ENCODE data around the gene ECSIT. TPM values are rescaled to one million over a fixed set of nuclear protein-coding genes. Genes with fewer than 3 reads are reported as not detected.

The ECSIT gene
- total RNA-seq, 1 experiment from 2014 or later = 56.4 TPM

GRCh38 chr19:11457115-11457514, 71.8 kb downstream of the ECSIT start:
- no peak for DNase-seq (ENCODE audit: low spot score)
- Mint-ChIP-seq H3K36me3 (no peaks in the 10 kb centered on the region), H3K4me3 (no peak overlapping the region), H3K4me1 (peaks cover 19% of the 10 kb centered on the region), H3K27me3 (ENCODE audit: low read depth) (no peaks in the 10 kb centered on the region), H3K27ac (no peak overlapping the region), H3K9me3 (no peaks in the 10 kb centered on the region)
- no peak for ATAC-seq
- POLR2A ChIA-PET = no interaction called here
- CTCF ChIA-PET = interaction anchor here (0.7 to 2.4 kb wide), 4 partner anchors 22 to 74 kb away, joined by 3 to 7 read pairs (median 3); partner anchors contain the start of genes ELAVL3, ODAD3 and PRKCSH
- no peak for TF ChIP-seq E2F4 (CRISPR knock-in tag; IDR thresholded peaks at IDR 0.05; ENCODE audit: borderline replicate concordance, low read depth)
- TF ChIP-seq, protein P1, sequence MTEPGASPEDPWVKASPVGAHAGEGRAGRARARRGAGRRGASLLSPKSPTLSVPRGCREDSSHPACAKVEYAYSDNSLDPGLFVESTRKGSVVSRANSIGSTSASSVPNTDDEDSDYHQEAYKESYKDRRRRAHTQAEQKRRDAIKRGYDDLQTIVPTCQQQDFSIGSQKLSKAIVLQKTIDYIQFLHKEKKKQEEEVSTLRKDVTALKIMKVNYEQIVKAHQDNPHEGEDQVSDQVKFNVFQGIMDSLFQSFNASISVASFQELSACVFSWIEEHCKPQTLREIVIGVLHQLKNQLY (CRISPR knock-in tag; IDR thresholded peaks at IDR 0.05) = no peak
- TF ChIP-seq OVOL2 (CRISPR knock-in tag; IDR thresholded peaks at IDR 0.05; ENCODE audit: borderline replicate concordance) = no peak
- TF ChIP-seq AFF4 (CRISPR knock-in tag; IDR thresholded peaks at IDR 0.05; ENCODE audit: borderline replicate concordance) = no peak
- no peak for TF ChIP-seq MAX (CRISPR knock-in tag; IDR thresholded peaks at IDR 0.05)
- no peak for TF ChIP-seq TP53 (CRISPR knock-in tag; IDR thresholded peaks at IDR 0.05)
- TF ChIP-seq CDX4 (CRISPR knock-in tag; IDR thresholded peaks at IDR 0.05; ENCODE audit: borderline replicate concordance) = no peak
- TF ChIP-seq JAZF1 (CRISPR knock-in tag; IDR thresholded peaks at IDR 0.05) = no peak
- no peak for TF ChIP-seq NFATC4 (CRISPR knock-in tag; IDR thresholded peaks at IDR 0.05)
- no peak for TF ChIP-seq FOXK1 (CRISPR knock-in tag; IDR thresholded peaks at IDR 0.05)
- TF ChIP-seq MYBL2 (CRISPR knock-in tag; IDR thresholded peaks at IDR 0.05) = no peak
- TF ChIP-seq, protein P2, sequence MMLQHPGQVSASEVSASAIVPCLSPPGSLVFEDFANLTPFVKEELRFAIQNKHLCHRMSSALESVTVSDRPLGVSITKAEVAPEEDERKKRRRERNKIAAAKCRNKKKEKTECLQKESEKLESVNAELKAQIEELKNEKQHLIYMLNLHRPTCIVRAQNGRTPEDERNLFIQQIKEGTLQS (CRISPR knock-in tag; conservative IDR thresholded peaks at IDR 0.05) = no peak
- no peak for TF ChIP-seq SP1 (CRISPR knock-in tag; conservative IDR thresholded peaks at IDR 0.05)
- no peak for TF ChIP-seq NFYB (CRISPR knock-in tag; conservative IDR thresholded peaks at IDR 0.05; ENCODE audit: low read depth)
- no peak for TF ChIP-seq ZNF423 (CRISPR knock-in tag; IDR thresholded peaks at IDR 0.05)
- TF ChIP-seq HMGA2 (CRISPR knock-in tag; IDR thresholded peaks at IDR 0.05) = no peak

DNA sequence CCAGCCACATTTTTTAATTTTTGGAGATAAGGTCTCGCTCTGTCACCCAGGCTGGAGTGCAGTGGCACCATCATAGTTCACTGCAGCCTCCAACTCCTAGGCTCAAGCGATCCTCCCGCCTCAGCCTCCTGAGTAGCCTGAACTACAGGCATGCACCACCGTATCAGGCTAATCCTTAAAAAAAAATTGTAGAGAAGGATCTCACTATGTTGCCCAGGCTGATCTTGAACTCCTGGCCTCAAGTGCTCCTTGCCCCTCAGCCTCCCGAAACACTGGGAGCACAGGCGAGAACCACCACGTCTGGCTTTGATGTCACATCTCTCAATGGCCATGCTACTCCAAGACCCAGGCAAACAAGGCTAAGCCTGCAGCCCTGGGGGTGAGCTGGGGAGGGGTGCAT, 72.3 kb downstream of the ECSIT start:
- ChIA-PET CTCF (interaction anchor here (1.0 to 1.7 kb wide), 2 partner anchors 26 to 73 kb away, joined by 4 to 12 read pairs; no protein-coding TSS in a partner anchor), POLR2A (no interaction called here)
- Mint-ChIP-seq H3K4me1 (peaks cover 23% of the 10 kb centered on the region), H3K27me3 (ENCODE audit: low read depth) (no peaks in the 10 kb centered on the region), H3K27ac (no peak overlapping the region), H3K4me3 (no peak overlapping the region), H3K9me3 (no peaks in the 10 kb centered on the region), H3K36me3 (no peaks in the 10 kb centered on the region)
- DNase-seq (ENCODE audit: low spot score) (no peak), ATAC-seq (no peak)
- TF ChIP-seq, protein P3, sequence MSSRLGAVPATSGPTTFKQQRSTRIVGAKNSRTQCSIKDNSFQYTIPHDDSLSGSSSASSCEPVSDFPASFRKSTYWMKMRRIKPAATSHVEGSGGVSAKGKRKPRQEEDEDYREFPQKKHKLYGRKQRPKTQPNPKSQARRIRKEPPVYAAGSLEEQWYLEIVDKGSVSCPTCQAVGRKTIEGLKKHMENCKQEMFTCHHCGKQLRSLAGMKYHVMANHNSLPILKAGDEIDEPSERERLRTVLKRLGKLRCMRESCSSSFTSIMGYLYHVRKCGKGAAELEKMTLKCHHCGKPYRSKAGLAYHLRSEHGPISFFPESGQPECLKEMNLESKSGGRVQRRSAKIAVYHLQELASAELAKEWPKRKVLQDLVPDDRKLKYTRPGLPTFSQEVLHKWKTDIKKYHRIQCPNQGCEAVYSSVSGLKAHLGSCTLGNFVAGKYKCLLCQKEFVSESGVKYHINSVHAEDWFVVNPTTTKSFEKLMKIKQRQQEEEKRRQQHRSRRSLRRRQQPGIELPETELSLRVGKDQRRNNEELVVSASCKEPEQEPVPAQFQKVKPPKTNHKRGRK (CRISPR knock-in tag; IDR thresholded peaks at IDR 0.05; ENCODE audit: borderline replicate concordance) = no peak
- TF ChIP-seq ZNF121 (CRISPR knock-in tag; IDR thresholded peaks at IDR 0.05) (peak; percentile 87), GTF2I (CRISPR knock-in tag; conservative IDR thresholded peaks at IDR 0.05) (peak; percentile 54; the same call in 1 of the 2 replicates), NFYB (CRISPR knock-in tag; conservative IDR thresholded peaks at IDR 0.05; ENCODE audit: low read depth) (no peak)
